GM21367 (cell line): Measurements from ENCODE around the gene PPP1R1B.

Experiments used
- ATAC-seq: cut with Tn5 transposase; IDR thresholded peaks from one replicate; pipeline ENCODE4 v1.9.1; 2021; ENCODE audit not compliant: unreplicated experiment

PPP1R1B gene

DNA sequence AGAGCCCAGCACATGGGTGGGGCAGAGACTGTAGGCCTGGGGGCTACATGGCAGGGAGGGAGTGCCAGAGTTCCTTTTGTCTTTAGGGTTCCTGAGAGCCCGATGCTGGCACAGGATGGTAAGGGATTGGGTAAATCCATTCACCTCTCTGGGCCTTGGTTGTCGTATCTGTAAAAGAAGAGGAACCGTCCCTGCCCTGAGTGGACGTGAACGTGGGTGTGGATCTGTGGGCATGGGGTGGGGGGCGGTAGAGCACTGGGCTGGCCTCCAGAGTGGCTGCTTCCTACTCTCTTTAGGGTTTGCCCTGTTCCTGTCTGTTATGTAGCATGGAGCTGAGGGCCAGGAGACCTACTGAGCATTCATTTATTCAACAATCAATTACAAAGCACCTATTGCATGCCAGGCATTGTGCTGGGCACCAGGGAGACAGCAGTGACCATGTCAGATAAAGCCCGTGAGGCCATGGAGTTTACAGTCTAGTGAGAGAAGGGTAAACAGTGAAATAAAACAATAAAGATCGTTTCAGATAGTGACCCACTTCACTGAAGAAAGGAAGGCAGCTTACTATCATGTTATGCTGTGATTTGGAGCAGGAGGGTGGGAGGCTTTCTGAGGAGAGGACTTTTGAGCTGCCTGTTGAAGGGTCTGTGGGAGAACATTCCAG lies 25.3 kb downstream of the PPP1R1B start:
- no peak for ATAC-seq

DNA sequence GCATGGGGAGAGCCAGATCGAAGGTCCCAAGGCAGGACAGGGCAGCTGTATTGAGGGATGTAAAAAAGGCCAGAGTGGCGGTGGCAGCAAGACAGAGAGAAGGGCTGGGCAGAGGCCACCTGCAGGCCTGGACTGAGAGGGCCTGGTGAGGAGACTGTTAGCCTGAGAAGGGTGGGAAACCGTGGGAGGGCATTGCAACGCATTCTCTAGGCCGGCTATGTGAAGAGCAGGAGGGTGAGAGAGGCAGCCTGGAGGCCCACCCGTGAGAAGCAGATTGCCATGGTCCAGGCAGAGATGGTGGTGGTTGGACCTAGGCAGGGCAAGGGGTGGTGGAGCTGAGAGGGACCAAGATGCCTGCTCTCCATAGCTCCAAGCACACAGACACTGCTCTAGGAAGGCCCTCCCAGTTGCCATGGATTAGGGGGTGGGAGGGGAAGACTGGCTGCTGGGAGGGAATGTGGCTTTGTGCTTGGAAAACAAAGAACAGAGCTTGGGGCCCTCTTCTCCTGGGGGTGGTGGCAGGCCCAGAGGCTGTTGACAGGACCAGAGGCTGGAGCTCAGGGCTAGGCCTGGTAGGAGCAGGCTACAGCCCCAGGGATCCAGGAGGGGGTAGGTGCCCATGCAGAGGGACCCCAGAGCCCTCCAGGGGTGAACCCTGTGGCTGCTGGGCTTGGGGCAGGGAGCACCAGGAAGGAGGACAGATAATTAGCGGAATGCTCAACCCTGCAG lies 26.0 kb downstream of the PPP1R1B start:
- no peak for ATAC-seq

DNA sequence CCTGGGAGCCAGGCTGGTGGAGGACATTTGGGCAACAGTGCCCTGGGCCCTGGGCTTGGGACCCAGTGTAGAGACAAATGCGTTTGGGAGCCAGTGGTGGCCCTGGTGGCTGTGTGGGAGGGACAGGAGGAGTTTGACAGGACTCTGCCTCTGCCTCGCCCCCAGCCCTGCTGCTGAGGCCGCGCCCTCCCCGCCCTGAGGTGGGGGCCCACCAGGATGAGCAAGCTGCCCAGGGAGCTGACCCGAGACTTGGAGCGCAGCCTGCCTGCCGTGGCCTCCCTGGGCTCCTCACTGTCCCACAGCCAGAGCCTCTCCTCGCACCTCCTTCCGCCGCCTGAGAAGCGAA lies 26.5 kb downstream of the PPP1R1B start:
- no peak for ATAC-seq

DNA sequence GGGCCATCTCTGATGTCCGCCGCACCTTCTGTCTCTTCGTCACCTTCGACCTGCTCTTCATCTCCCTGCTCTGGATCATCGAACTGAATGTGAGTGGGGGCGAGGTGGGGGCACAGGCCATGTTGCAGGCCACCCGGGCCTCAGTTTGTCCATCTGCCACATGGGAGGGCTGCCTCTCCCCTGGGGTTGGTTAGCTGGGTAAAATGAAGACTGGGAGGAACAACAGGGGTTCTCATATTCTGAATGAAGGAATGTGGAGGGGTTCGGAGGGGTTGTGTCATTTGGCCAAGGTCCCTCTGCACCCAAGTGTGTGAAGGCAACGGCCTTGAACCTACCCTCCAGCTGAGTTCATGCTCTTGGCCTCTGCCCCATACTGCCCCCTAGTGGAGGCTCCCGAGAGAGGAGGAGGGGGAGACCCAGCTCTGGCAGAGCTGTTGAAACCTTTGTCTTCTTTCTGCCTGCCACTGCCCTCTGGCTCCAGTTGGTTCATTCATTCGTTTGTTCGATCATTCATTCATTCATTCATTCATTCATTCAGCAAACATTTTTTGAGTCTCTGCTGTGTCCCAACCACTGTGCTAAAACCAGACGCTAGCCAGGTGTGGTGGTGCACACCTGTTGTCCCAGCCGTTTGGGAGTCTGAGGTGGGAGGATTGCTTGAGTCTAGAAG lies 27.0 kb downstream of the PPP1R1B start:
- ATAC-seq, result no peak

DNA sequence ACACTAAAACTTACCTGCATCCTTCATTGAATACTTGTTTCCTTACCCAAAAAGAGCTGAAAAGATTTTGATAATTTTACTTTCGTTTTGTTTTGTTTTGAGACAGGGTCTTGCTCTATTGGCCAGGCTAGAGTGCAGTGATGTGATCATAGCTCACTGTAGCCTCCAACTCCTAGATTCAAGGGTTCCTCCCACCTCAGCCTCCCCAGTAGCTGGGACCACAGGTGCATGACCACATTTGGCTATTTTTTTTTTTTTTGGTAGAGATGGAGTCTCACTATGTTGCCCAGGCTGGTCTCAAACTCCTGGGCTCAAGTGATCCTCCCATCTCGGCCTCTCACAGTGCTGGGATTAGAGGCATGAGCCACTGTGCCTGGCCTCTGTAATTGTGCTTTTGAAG lies 28.4 kb downstream of the PPP1R1B start:
- no peak for ATAC-seq

DNA sequence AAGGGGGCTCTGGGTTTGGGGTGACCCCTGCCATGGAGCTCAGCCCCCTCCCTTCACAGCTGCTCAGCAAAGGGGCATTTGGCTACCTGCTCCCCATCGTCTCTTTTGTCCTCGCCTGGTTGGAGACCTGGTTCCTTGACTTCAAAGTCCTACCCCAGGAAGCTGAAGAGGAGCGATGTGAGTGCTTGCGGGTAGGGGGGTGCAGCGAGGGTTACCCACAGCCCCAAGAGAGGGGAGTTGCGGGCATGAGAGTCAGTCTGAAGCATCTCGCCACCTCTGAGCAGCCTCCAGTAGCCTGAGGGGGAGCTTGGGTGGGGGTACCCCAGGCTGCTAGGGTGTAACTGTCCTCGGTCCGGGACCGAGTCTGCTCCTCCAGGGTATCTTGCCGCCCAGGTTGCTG lies 31.6 kb downstream of the PPP1R1B start:
- ATAC-seq, result no peak

DNA sequence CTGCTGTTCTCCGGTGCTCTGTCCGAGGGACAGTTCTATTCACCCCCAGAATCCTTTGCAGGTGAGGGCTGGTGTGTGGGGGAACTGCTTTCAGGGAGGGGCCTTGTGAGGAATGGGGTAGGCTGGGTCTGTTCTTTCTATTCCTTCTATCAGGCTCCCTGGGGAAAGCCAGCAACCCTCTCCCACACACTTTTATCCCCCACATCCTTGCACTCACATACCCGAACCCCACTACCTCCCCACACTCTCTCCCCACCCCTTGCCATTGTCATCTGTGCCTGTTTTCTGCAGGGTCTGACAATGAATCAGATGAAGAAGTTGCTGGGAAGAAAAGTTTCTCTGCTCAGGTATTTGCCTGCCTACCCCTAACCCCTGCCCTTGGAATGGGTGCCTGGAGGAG lies 32.0 kb downstream of the PPP1R1B start:
- no peak for ATAC-seq

DNA sequence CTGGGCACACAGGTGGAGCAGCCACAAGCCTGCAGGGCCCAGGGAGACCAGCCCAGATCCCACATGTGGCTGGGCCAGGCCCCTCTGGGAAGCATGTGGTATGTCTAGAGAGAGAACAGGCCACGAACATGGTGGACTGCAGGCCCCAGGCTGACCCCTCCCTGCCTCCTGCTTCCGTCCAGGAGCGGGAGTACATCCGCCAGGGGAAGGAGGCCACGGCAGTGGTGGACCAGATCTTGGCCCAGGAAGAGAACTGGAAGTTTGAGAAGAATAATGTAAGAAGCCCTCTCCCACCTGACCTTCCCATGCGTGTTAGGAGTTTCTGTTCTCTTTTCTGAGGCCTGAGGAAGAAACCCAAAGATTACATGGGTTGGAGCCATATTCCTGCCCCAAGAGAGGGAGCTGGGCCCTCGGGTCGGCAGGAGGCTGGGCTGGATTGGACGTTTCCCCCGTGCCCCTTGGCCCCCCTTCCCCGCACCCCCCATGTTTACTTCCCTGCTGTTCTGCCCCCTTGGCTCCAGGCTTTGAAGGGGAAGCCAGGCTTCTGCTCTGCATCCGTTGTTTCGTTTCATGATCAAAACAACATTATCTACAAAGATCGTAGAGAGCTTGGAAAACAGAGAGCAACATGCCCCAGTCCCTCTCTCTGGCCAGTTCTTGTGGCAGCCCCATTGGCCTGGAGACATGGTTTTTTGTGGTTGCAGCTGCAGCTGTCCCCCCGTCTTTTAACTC lies 32.7 kb downstream of the PPP1R1B start:
- no peak for ATAC-seq

DNA sequence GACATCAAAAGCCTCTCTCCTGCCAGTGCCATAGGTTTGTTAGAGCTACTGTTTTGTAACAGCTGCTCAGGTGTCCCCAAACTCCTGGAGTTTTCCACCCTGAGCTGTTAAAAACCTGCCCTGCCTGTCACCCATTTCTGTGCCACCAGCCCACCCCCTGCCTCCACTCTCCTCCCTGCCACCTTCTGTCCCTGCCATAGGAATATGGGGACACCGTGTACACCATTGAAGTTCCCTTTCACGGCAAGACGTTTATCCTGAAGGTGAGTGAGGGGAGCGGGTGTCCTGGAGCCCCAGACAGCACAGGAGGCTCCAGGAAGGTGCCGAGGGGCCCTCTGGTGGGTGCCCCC lies 33.2 kb downstream of the PPP1R1B start:
- ATAC-seq, result no peak

DNA sequence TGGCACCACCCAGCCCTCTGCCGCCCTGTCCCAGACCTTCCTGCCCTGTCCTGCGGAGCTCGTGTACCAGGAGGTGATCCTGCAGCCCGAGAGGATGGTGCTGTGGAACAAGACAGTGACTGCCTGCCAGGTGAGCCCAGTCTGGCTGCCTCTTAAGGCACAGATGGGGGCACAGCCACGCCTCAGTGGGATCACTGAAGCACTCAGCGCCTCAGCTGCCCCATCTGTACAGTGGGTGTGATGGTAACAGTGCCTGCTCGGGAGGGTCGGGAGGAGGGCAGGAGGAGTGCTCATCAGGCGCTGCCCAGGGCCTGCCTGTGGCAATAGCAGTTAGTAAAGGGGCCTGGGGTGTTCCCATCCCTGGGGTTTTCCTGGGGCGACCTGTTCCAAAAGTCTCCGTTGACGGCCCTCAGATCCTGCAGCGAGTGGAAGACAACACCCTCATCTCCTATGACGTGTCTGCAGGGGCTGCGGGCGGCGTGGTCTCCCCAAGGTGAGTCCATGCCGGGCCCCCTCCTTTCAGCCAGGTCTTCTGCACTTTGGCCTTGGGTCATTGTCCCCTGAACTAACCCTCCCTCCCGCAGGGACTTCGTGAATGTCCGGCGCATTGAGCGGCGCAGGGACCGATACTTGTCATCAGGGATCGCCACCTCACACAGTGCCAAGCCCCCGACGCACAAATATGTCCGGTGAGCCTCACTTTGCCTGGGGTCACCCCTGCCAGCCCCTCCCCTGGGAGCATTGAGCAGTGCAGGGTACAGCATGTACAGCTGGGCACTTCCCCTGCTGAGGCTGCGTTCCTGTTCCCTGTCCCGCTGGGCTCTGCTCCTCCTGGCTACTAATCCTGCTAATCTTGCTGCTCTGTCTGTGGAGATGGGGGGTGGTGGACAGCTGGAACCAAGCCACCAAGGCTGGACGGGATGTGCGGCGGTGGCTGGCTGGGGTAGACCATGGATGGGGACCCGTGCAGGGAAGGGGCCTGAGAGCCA lies 33.9 kb downstream of the PPP1R1B start:
- no peak for ATAC-seq

DNA sequence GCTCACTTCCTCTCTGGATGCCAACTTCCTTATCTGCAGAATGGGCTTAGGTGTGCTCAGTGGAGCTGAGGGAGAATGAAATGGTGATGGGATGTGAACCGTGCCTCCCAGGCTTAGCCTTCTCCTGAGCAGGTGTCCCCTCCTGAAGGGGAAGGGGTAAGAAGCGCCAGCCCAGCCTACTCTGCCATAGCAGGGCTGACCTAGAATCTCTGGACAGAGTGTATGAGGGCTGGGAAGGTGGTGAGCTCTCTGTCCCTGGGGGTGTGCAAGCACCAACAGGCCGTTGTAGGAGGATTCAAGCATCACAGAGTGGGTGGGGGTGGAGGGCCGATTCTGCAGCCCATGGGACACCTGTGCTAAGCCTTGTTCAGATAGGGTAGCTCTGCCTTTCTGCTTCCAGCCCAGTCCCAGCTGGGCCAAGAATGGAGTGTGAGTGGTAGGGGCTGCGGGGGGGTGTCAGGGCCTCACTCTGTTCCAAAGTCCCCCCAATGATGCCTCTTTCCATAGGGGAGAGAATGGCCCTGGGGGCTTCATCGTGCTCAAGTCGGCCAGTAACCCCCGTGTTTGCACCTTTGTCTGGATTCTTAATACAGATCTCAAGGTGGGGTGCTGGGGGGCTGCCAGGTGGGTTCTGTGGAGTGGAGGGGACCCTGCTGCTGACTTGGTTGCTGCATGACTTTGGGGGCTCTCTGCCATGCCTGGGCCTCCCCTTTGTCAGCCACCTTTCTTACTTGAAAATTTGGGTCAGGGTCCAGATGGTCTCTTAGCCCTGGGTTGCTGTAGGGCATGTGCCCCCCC lies 35.2 kb downstream of the PPP1R1B start:
- no peak for ATAC-seq

DNA sequence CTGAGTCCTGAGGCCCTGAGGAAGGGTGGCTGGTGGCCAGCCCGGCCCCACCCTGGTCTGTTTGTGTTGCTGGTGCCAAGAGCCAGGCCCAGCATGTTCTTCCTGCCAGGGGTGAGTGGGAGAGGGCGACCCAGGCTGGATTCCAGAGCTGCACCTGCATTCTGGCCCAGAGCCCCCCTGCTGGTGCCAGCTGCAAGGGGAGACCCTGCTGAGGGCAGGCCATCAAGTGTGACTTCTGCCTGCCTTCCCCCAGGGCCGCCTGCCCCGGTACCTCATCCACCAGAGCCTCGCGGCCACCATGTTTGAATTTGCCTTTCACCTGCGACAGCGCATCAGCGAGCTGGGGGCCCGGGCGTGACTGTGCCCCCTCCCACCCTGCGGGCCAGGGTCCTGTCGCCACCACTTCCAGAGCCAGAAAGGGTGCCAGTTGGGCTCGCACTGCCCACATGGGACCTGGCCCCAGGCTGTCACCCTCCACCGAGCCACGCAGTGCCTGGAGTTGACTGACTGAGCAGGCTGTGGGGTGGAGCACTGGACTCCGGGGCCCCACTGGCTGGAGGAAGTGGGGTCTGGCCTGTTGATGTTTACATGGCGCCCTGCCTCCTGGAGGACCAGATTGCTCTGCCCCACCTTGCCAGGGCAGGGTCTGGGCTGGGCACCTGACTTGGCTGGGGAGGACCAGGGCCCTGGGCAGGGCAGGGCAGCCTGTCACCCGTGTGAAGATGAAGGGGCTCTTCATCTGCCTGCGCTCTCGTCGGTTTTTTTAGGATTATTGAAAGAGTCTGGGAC lies 36.0 kb downstream of the PPP1R1B start:
- no peak for ATAC-seq

DNA sequence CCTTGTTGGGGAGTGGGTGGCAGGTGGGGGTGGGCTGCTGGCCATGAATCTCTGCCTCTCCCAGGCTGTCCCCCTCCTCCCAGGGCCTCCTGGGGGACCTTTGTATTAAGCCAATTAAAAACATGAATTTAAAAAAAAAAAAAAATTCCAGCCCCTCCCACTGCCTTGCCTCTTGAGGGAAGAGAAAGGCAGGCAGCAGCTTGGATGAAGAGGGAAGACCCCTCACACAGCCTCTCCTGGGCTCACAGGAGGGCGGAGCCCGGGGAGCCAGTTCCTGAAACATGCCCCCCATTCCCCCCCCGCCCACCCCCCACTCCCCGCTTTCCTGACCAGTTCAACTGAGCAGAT lies 36.6 kb downstream of the PPP1R1B start:
- no peak for ATAC-seq

DNA sequence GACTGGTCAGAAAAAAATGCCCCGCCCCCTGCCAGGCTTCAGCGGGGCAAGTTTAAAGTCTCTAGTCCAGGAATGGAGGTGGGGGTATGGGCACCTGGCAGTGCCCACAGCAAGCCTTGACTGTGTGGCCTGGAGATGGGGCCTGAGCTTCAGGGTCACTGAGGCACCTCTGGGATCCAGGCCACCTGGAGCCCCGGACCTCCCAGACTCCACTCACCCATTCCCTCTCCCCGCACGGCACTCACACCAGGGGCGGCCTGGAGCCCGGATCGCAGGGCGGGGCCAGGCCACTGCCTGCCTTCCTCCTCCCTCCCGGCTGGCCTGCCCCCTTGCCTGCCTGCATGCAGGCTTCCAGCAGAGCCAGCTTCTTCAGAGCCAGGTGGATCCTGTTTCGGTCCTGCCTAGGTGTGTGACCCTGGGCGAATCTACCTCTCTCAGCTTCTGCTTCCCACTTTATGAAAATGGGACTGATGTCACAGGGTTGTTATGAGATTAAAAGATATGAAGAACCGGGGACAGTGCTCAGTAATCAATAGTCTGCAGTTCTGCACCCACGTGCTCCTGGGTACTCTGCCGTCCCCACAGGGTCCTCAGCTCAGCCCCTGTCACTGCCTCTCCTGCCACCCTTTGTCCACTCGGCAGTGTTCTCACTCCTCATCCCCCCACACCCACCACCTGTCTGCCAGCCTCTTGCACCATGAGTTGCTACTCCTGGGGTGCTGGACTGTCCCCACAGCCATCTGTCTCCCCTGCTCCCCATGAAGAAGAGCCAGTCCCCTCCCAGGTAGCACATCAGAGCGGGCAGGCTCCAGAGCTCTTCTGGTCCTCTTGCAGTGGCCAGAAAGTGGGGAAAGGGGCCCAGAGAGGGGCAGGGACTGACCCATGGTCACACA lies 37.2 kb downstream of the PPP1R1B start:
- ATAC-seq, result no peak

DNA sequence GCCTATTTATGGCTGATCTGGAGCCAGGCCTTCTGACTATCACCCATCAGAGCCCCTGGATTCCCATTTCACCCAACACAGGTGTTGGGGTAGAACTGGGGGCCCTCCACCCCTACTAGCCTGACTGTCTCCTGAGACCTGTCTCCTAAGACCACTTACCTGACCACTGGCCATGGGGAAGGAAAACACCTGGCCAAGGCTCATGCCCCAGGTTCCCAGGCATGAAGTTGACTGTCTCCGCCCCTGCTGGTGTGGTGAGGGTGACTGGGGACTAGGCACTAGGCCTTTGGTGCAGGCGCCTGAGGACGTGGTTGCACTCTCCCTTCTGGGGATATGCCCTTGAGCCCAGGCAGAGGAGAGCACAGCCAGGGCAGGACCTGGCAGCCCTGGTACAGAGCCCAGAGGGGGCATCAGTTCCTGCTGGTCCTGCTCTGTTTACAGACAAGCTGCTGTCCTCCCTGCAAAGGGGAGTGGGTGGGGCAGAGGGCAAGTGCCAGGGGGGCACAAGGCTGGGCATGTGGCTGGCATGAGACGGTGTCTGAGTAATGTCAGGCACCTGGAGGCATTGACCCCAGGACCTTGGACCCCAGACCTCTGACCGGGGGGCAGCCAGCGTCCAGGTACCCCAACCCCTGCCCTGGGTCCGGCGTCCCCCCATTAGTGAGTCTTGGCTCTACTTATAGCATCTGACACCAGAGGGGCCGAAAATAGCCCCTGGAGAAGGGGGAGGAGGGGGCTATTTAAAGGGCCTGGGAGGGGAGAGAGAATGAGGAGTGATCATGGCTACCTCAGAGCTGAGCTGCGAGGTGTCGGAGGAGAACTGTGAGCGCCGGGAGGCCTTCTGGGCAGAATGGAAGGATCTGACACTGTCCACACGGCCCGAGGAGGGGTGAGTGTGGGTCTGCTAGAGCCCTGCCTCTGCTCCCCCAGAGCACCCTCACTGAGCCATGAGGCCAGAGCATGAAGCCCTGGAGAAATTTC lies 38.1 kb downstream of the PPP1R1B start, which contains the start of gene TCAP:
TSS of gene TCAP (plus strand) at position 769 of the 981 bp plus-strand sequence. CDS start at position 780, 11 bp downstream.
- ATAC-seq, result no peak

DNA sequence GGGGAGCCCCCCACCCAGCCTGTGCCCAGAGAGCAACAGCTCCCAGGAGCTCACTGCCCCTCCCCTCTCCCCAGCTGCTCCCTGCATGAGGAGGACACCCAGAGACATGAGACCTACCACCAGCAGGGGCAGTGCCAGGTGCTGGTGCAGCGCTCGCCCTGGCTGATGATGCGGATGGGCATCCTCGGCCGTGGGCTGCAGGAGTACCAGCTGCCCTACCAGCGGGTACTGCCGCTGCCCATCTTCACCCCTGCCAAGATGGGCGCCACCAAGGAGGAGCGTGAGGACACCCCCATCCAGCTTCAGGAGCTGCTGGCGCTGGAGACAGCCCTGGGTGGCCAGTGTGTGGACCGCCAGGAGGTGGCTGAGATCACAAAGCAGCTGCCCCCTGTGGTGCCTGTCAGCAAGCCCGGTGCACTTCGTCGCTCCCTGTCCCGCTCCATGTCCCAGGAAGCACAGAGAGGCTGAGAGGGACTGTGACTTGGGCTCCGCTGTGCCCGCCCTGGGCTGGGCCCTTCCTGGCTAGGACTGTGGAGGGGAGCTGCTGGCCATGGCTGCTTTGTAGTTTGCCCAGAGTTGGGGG lies 39.0 kb downstream of the PPP1R1B start:
- no peak for ATAC-seq

DNA sequence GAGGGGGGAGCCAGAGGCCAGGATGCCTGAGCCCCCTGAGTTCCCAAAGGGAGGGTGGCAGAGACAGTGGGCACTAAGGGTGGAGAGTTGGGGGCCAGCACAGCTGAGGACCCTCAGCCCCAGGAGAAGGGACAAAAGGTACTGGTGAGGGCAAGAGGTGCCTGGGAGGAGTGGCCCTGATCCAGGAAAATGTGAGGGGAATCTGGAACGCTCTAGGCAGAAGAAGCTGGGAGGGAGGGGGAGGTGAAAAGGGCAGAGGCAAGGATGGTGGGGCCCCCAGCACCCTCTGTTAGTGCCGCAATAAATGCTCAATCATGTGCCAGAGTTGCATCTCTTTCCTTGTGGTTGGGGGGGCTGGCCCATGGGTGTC lies 39.5 kb downstream of the PPP1R1B start:
- ATAC-seq, result no peak
